ENCODE data around the gene ERVV-1. TPM values are rescaled to one million over a fixed set of nuclear protein-coding genes. Genes with fewer than 3 reads are reported as not detected.
"Not testable (repeated sequence)": the region's sequence is repeated elsewhere in the genome, so short reads cannot be mapped to it uniquely, and the experiment has no call there.

The ERVV-1 gene
- total RNA-seq, 1 experiment from 2014 or later, result not detected

- no peaks in the 10 kb centered on the region for H3K36me3 ChIP-seq (ENCODE audit: insufficient read depth, low read length, poor library complexity, severe bottlenecking)
- no peaks in the 10 kb centered on the region for H3K4me1 ChIP-seq (ENCODE audit: insufficient read depth, low read length, poor library complexity, severe bottlenecking)
- H3K9me3 ChIP-seq (ENCODE audit: low read depth, low read length, poor library complexity, severe bottlenecking), result peaks cover 2% of the 10 kb centered on the region
- no peak for TF ChIP-seq CTCF (conservative IDR thresholded peaks at IDR 0.05; ENCODE audit: low read depth, low read length)
- no peak for TF ChIP-seq EZH2 (IDR thresholded peaks at IDR 0.05; ENCODE audit: borderline replicate concordance, low read depth, low read length, poor library complexity, severe bottlenecking)
- no peaks in the 10 kb centered on the region for H3K27me3 ChIP-seq (replicated peaks; ENCODE audit: insufficient read depth, low read depth, low read length, poor library complexity)
- DNase-seq (ENCODE audit: low spot score), result no peak
- POLR2A ChIA-PET (ENCODE audit: low non-redundant PET), result no interaction called here
- CTCF ChIA-PET, result no interaction called here
- no TSS peak for BruUV-seq (replicated peaks)
- intact Hi-C loops (cut with micrococcal nuclease; ENCODE audit: unreplicated experiment), result no loop called here
- H3K27ac ChIP-seq (ENCODE audit: low read depth, low read length, poor library complexity, severe bottlenecking), result no peak overlapping the region
- H3K4me3 ChIP-seq (ENCODE audit: low read depth, low read length, poor library complexity, severe bottlenecking), result no peak overlapping the region
Measured at GRCh38 chr19:53015159-53015558, 1.4 kb downstream of the ERVV-1 start.

- TF ChIP-seq CTCF (conservative IDR thresholded peaks at IDR 0.05; ENCODE audit: low read depth, low read length), result no peak
- no peak for TF ChIP-seq EZH2 (IDR thresholded peaks at IDR 0.05; ENCODE audit: borderline replicate concordance, low read depth, low read length, poor library complexity, severe bottlenecking)
- H3K4me1 ChIP-seq (ENCODE audit: insufficient read depth, low read length, poor library complexity, severe bottlenecking), result no peaks in the 10 kb centered on the region
- no peak for DNase-seq (ENCODE audit: low spot score)
- BruUV-seq (replicated peaks), result no TSS peak
- H3K27ac ChIP-seq (ENCODE audit: low read depth, low read length, poor library complexity, severe bottlenecking), result no peak overlapping the region
- no peaks in the 10 kb centered on the region for H3K27me3 ChIP-seq (replicated peaks; ENCODE audit: insufficient read depth, low read depth, low read length, poor library complexity)
- no peaks in the 10 kb centered on the region for H3K36me3 ChIP-seq (ENCODE audit: insufficient read depth, low read length, poor library complexity, severe bottlenecking)
- H3K9me3 ChIP-seq (ENCODE audit: low read depth, low read length, poor library complexity, severe bottlenecking), result peaks cover 7% of the 10 kb centered on the region
- intact Hi-C loops (cut with micrococcal nuclease; ENCODE audit: unreplicated experiment), result no loop called here
- POLR2A ChIA-PET (ENCODE audit: low non-redundant PET), result no interaction called here
- CTCF ChIA-PET, result no interaction called here
- no peak overlapping the region for H3K4me3 ChIP-seq (ENCODE audit: low read depth, low read length, poor library complexity, severe bottlenecking)
Measured at GRCh38 chr19:53015730-53016129, 2.0 kb downstream of the ERVV-1 start.

DNA sequence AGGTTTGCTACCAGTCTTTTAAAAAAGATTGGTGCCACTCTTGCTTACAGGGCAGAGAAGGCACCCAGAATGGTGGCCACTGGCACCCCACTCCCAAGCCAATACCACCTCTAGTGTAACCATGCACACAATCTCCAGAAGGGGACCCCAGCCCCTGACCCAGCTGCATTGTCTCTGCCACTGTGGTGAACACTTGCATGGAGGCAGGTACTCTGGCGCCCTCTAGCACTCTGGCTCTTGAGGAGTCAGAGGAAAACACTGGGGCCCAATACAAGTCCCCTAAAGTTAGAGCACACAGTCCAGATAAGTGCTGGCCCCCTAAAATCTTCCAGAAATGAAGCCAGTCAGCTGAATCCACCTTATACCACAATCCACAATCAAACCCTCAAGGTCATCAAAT, 6.0 kb downstream of the ERVV-1 start:
- no TSS peak for BruUV-seq (replicated peaks)

GRCh38 chr19:53028306-53028705, 14.6 kb downstream of the ERVV-1 start:
- intact Hi-C loops (cut with micrococcal nuclease; ENCODE audit: unreplicated experiment); H3K4me1 ChIP-seq (ENCODE audit: insufficient read depth, low read length, poor library complexity, severe bottlenecking); H3K36me3 ChIP-seq (ENCODE audit: insufficient read depth, low read length, poor library complexity, severe bottlenecking); POLR2A ChIA-PET (ENCODE audit: low non-redundant PET); DNase-seq (ENCODE audit: low spot score); H3K27ac ChIP-seq (ENCODE audit: low read depth, low read length, poor library complexity, severe bottlenecking); BruUV-seq (replicated peaks); H3K9me3 ChIP-seq (ENCODE audit: low read depth, low read length, poor library complexity, severe bottlenecking); H3K27me3 ChIP-seq (replicated peaks; ENCODE audit: insufficient read depth, low read depth, low read length, poor library complexity); CTCF ChIA-PET; H3K4me3 ChIP-seq (ENCODE audit: low read depth, low read length, poor library complexity, severe bottlenecking): not testable (repeated sequence)

More for the DNA sequence above, 6.0 kb downstream of the ERVV-1 start:
- Histone ChIP-seq H3K27me3 (replicated peaks; ENCODE audit: insufficient read depth, low read depth, low read length, poor library complexity) (no peaks in the 10 kb centered on the region), H3K27ac (ENCODE audit: low read depth, low read length, poor library complexity, severe bottlenecking) (no peak overlapping the region), H3K36me3 (ENCODE audit: insufficient read depth, low read length, poor library complexity, severe bottlenecking) (no peaks in the 10 kb centered on the region), H3K9me3 (ENCODE audit: low read depth, low read length, poor library complexity, severe bottlenecking) (peaks cover 7% of the 10 kb centered on the region), H3K4me3 (ENCODE audit: low read depth, low read length, poor library complexity, severe bottlenecking) (no peak overlapping the region), H3K4me1 (ENCODE audit: insufficient read depth, low read length, poor library complexity, severe bottlenecking) (no peaks in the 10 kb centered on the region)
- intact Hi-C loops (cut with micrococcal nuclease; ENCODE audit: unreplicated experiment), result no loop called here
- no peak for DNase-seq (ENCODE audit: low spot score)
- no peak for TF ChIP-seq EZH2 (IDR thresholded peaks at IDR 0.05; ENCODE audit: borderline replicate concordance, low read depth, low read length, poor library complexity, severe bottlenecking)
- TF ChIP-seq CTCF (conservative IDR thresholded peaks at IDR 0.05; ENCODE audit: low read depth, low read length), result no peak
- CTCF ChIA-PET, result no interaction called here
- POLR2A ChIA-PET (ENCODE audit: low non-redundant PET), result no interaction called here

Measured in A673 (cell line).